DMS 273 treated with DMSO at 0.1 percent for 48 hours (cell line): ENCODE results near the gene SRSF2.
"Not testable (repeated sequence)": the region's sequence is repeated elsewhere in the genome, so short reads cannot be mapped to it uniquely, and the experiment has no call there.

Experiments
- DNase-seq: peaks from one replicate; lab custom pipeline; 2025; lab: John Stamatoyannopoulos, UW

SRSF2 gene

DNA sequence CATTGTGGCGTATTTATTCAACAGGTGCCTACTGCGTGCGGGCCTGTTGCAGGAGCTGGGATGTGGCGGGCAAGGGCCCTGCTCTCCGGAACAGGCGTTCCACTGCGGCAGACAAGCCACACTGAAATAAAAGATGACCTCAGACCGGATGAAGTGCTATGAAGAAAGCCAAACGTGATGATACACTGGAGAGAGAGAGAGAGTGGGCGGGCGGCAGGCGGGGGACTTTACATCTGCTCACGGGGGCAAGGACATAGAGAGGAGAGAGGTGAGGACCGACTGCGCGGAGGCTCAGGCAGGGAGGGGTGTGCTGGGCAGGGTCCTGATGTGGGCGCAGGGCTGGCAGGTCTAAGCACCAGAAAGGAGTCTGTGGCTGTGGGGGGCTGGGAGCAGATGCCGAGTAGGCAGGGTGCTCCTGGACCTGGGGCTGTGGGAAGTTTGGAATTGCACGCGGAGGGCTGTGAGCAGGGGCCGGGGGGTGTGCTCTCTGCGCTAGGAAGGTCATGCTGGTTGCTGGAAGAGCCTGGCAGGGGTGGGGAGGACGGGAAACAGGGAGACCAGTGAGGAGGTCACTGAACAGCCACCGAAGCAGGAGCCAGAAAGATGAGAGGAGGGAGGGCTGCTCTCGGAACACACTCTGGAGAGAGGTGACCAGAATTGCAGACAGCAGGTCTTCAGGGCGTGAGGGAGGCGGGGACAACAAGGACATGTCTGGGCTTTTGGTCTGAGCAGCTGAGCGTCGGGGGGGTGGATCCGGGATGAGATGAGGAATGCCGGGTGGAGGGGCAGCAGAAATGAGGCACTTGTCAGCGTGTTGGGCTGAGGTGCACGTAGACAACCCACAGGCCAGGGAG lies 36.3 kb downstream of the SRSF2 start:
- no peak for DNase-seq

DNA sequence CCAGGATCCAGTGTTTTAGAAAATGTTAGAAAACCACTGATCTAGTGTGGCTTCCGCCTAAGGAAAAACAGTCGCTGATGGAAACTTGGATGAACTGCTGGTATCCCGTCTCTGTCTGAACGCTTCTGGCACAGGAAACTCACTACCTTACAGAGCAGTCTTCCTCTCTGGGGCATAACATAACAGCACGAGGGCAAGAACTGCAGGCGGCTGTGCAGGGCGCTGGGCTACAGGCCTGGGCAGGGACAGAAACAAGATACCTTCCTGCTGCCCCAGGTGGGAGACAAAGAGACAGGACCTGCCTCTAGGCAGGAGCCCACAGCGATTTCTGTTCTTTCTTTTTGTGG lies 36.9 kb downstream of the SRSF2 start:
- DNase-seq: no peak

DNA sequence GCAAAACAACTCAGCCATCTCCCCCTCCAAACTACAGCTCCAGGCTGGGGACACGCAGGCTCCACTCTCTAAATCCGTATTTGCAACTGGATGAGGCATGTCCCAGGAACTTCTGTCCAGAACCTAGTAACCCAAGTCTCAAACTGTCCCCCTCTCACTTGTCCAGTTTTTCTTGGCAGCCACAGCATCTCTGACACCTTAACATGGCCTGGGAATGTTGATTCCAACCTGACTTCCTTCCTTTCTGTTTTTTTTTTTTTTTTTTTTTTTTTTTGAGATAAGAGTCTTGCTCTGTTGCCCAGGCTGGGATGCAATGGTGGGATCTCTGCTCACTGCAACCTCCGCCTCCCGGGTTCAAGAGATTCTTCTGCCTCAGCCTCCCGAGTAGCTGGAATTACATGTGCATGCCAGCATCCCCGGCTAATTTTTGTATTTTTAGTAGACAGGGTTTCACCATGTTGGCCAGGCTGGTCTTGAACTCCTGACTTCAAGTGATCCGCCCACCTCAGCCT lies 38.6 kb downstream of the SRSF2 start:
- not testable (repeated sequence) for DNase-seq

DNA sequence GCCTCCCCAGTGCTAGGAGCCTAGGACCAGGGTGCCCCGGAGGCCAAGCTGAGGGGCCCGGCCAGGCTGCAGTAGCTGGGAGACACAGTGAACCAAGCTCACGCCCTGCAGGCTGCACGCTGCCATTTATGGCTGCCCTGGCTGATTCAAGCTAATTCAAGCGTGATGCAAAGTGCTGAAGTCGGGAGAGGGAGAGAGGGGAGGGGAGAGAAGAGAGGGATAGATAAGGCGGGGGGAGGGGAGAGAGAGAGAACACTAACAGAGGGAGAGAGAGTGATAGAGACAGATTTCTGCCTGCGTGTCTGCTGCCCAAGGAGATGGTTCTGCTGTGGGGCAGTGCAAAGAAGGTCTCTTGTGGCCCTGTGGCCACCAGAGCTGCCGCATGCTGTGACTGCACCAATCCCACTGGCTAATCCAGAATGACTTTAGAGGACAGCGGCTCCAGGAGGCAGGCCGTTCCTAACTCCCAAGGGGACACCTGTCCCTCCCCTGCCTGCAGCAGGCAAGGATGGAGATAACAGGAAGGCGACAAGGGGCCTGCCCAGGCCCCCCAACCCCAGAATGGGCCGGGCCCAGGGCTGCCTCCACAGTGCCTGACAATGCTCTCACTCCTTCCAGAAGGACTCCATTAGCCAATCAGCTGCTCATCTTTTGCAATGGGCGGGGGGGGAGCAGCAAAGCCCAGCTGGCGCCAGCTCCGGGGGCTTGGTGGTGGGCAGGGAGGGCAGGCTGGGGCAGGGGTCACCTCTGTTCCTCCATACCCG lies 39.2 kb downstream of the SRSF2 start:
- no peak for DNase-seq

DNA sequence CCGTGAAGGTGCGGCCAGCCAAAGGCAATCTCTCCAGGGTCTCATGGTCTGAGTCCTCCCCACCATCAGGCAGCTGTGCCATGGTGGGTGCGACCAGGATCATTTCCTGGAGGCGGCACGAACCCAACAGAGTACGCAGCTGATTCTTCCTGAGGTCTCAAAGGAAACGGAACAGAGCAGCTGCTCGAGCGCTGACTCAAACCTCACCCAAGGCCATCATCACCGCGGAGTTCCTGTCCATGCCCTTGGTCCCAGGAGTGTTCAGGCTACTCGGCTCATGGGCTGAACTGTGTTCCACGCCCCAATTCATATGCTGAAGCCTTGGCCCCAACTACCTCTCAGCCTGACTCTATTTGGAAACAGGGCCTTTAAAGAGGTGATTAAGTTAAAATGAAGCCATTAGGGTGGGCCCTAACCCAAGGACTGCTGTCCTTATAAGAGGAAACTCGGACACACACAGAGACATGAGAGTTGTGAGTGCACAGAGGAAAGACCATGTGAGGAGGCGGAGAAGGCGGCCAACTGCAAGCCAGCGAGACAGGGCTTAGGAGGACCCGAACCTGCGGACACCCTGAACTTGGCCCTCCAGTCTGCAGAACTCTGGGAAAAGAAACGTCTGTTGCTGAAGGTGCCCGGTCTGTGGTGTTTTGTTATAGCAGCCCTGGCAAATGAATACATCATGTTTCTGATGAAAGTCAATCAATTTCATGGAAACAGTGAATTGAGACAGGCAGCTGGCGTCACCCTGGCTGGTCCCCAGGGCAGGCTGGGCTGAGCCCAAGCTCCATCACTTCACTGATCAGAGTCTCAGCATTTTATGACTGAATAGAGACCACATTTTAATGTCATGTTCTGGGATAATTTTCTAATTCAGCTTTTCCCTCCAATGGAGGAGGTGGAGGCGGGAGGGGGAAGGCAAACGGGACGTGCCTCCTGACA lies 40.1 kb downstream of the SRSF2 start:
- DNase-seq: no peak

DNA sequence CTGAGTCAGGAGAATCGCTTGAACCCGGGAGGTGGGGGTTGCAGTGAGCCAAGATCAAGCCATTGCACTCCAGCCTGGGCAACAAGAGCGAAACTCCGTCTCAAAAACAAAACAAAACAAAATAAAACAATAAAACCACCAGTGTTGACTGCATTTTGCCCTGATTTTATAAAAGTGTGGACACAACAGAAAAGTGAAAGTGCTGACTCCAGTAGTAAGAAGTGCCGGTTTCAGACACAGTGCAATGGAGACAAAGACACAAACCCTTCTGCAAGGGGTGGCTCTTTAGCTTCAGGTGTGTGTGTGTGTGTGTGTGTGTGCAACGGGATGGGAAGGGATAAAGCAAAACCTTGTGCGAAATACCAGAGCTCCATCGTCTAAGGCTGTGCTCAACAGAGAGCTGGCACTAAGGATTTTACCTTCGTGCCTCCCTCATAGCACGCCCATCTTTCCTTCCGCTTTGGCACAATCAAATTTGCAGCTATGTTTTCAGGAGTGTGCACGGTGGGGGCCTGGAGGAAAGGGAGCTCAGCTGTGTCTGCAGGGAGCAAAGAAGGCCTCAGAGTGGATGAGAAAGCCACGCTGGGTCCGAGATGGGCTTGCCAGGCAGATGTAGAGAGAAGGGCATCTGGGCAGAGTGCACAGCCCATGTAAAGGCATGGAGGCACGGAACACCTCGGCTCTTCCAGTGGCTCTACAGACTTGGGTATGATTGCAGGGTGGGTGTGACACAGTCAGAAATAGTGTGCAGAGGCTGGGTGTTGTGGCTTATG lies 41.9 kb downstream of the SRSF2 start:
- no peak for DNase-seq

DNA sequence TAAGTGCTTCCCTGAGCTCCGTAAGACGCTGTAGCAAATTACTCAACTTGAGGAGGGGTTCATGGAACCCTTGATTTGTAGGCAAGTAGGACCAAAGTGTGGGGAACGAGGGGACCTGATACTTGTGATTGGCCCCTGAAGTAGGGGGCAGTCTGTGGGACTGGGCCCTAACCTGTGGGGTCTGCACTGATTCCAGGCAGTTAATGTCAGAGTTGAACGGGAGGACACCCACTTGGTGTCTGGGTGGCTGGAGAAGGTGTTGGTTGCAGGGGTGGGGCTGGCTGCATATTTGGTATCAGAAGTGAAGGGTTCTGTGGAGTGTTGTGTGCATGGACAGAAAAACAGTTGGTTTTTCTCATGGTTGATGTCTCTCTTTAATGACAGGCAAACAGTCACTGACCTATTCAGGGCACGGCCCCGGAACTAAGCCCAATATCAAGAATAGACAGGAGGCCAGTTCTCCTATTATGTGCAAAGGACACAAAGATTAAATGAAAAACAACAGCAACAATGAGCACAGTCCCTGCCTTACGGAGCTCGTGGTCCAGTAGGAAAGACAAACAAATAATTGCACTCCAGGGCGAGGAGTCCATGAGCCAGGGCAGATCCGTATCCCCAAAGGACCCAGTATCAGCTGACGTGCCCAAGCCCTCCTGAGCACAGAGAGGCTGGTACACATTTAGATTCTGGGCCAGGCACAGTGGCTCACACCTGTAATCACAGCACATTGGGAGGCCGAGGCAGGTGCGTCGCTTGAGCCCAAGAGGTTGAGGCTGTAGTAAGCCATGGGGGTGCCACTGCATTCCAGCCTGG lies 45.5 kb downstream of the SRSF2 start:
- DNase-seq: no peak

DNA sequence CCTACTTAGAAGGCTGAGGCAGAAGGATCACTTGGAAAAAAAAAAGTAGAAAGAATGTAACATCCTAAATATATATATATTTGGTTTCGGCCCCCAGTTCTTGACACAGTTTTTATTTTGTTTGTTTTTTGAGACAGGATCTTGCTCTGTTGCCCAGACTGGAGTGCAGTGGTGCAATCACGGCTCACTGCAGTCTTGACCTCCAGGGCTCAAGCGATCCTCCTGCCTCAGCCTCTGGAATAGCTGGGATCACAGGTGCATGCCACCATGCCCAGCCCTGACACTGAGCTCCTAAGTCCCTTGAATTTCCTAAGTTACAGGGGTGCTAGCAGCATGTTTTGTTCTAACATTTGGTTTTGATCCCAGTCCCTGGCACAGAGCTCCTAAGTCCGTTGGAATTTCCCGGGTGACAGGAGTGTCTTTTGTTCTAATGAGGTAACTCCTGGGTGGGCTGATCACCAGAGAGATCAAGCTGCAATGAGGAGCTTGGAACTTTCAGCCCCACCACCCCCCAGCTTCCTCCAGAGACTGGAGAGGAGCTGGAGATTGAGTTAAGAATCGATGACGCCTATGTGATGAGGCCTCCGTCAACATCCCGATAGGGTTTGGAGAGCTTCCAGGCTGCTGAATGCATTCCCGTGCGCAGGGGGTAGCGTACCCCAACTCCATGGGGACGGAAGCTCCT lies 46.4 kb downstream of the SRSF2 start:
- no peak for DNase-seq

DNA sequence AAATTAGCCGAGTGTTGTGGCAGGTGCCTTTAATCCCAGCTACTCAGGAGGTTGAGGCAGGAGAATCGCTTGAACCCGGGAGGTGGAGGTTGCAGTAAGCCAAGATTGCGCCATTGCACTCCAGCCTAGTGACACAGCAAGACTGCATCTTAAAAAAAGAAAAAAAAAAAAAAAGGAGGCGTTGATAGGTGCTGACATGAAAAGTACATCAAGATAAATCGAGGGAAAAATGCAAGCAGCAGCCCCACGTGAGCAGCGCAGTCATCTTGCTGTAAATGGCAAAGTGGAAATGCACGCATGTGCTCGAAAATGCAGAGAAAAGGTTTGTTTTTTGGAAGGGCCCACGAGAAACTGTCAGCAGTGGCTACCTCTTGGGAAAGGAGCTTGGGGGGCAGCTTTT lies 47.3 kb downstream of the SRSF2 start:
- no peak for DNase-seq

DNA sequence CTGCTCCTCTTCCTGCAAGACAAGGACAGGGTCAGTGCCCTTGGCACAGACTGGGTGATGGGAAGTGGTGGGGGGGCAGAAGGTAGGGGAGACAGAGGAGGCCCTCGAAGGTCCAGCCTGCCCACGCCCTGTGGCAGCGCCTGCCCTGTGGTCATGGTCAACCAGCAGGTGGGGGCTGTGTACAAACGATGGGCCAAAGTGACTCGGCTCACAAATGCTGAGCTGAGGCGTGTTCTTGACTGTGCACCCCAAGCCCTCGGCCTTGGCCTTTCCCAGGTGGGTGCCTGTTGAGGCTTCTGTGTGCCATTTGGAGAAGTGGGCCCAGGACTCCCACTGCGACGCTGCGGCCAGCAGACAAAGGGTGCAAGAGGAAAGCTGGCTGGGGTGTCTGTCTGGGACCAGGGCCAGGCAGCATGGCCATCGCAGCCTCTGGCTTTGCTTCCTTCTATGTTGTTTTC lies 48.9 kb downstream of the SRSF2 start:
- no peak for DNase-seq

DNA sequence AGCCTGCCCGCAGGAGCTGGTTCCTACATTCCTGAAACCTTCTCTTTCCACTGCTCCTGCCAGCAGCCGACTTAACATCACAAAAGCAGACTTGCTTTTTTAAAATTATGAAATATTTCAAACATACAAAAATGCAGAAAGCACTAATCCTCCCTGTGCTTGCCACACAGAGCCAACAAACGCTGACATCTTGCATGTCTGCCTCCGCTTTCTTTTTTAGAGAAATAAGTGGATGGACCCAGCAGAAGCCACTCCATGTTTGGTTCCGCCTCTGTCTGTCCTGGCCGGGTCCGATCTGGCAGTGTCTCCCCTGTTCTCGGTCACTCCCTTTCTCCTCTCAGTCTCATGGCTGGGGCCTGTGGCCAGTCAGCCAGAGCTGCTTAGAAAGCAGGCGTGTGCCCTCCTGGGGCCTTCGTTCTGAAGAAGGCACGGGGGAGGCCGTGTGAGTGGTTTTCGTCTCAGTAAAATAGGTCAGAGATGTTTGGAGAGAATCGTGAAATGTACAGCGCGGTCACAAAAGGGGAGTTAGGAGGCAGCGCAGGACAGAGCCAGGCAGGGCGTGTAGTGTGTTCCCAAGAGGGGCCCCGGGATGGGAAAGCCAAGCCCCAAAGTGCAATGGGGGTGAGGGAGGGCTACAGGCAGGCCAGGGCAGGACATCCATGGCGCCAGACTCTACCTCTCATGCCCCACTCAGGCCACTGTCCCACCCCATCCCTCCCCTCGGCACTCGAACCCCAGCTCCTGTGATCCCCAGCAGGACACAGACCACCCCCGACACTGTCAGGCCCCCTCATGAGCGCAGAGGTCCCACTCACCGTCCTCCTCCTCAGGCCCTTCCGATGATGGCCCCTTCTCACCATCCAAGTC lies 49.6 kb downstream of the SRSF2 start:
- DNase-seq: no peak

DNA sequence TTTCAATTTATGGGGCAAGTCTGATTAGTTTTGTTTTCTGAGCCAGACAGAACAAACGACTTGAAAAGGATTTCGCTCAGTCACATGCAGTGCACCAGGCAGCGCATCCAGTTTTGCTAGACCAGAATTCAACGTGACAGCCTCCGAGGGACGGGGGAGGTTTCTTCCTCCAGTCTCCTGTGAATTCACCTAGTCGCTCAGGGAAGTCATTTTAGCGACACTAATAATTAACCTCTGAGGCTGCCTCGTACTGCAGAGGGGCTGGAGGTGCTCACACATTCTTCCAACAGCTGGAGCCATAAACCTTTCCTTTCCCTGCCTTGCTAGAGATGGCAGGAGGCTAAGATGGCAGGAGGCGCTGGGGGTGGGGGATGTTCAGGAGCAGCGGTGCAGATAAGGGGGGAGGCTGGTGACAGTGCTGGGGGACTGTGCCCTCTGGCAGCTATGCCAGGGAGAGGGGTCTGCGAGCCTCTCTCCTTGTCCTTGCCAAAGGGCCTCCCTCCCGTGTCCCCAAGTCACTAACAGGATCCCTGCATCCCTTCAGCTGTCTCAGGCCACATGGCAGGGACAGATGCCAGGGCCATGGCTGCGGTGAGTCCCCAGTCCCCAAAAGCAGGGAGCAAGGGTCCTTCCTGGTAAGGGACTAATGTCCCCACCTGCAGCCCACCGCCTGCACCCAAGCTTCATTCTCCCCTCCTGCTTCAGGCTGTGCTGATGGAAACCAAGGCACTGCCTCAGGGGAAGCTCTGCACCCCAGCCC lies 50.4 kb downstream of the SRSF2 start:
- no peak for DNase-seq

DNA sequence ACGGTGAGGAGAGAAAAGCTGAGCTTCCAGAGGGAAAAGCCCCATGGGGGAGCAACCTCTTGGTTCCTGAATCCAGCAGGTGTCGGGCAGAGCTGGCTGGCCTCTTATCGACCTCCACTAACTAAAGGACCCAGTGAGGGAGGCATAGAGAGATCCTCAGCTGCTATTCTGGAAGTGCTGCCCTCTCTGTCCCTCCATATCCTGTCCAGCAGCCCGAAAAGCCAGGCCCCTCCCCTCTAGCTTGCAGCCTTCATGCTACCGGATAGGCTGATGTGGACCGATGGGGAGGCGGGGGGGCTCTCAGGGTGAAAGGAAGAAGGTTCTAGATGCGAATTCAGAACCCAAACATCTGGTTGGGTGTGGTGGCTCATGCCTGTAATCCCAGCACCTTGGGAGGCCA lies 51.3 kb downstream of the SRSF2 start:
- no peak for DNase-seq

DNA sequence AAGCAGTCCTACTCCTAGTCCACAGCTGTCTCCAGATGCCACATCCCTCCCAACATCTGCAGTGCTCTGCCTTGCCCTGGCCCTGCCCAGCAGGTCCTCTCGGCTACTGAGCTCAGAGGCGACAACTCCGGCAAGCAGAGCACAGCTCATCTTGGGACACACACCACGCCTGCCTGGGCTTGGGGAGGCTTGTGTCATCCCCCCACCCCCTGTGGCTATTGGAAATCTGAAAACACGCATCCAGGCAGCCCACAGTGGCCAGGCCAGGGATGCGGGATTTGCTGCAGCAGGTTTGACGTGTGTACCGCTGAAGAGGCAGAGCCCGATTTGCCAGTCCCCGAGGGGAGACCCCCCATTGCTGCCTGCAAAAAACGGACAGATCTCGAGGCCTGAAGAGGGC lies 51.8 kb downstream of the SRSF2 start:
- no peak for DNase-seq

DNA sequence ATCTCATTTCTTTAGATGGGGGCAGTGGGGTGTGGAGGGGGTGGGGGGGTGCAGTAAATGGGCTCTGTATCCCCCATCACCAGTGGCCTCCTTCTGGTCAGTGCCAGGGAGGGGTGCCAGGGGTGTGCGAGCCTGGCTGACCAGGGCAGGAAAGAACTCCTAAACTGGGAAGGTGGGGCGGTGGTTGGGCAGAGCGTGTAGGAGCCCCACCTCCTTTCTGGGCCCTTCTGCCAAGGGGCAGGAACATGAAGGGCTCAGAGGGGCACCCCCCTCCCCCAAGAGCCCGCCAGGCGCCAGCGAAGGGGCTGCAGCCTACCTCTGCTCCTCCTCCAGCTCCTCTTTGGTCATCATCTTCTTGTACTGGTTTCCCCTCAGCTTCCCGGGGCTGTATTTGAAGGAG lies 52.4 kb downstream of the SRSF2 start:
- DNase-seq: no peak
